DND-41 (cell line): ENCODE data around the gene SLC2A13.

ENCODE experiments used
- CTCF ChIP-seq: IDR thresholded peaks from 2 replicates; pipeline ENCODE4 v1.5.1; 2012; ENCODE audit warnings: borderline replicate concordance, low read length, moderate library complexity, mild to moderate bottlenecking; ENCODE audit not compliant: poor library complexity, severe bottlenecking; ENCODE audit errors: extremely low read depth
- EZH2 ChIP-seq: IDR thresholded peaks from 3 replicates; pipeline ENCODE4 v1.6.1; 2012; ENCODE audit warnings: borderline replicate concordance, low read depth, mild to moderate bottlenecking, moderate library complexity, low read length, inconsistent platforms; ENCODE audit not compliant: severe bottlenecking

- TF ChIP-seq CTCF (peak; percentile 63), EZH2 (no peak)
Observed at GRCh38 chr12:40010899-40011774, 94.7 kb downstream of the SLC2A13 start.
